HG03064 (cell line): ENCODE results near the gene CYP27B1.

ENCODE experiments used
- ATAC-seq: cut with Tn5 transposase; IDR thresholded peaks from one replicate; pipeline ENCODE4 v1.9.1; 2021; ENCODE audit warnings: low read depth; ENCODE audit not compliant: unreplicated experiment

The CYP27B1 gene

GRCh38 chr12:57737467-57738460 is 29.1 kb downstream of the CYP27B1 start:
- ATAC-seq, result no peak

- ATAC-seq, result no peak
These were observed 30.0 kb downstream of the CYP27B1 start for GRCh38 chr12:57736741-57737466.

GRCh38 chr12:57735952-57736740 is 30.7 kb downstream of the CYP27B1 start:
- ATAC-seq, result no peak

GRCh38 chr12:57735198-57735855 is 31.6 kb downstream of the CYP27B1 start:
- ATAC-seq, result no peak

- no peak for ATAC-seq
These were observed 32.3 kb downstream of the CYP27B1 start for GRCh38 chr12:57734591-57734990.

GRCh38 chr12:57733928-57734327 is 33.0 kb downstream of the CYP27B1 start:
- ATAC-seq, result no peak

- ATAC-seq, result no peak
These were observed 33.9 kb downstream of the CYP27B1 start for GRCh38 chr12:57732726-57733593.

- no peak for ATAC-seq
These were observed 34.6 kb downstream of the CYP27B1 start for GRCh38 chr12:57732270-57732669.

- ATAC-seq, result no peak
These were observed 35.3 kb downstream of the CYP27B1 start for GRCh38 chr12:57731411-57732080.

- no peak for ATAC-seq
These were observed 36.4 kb downstream of the CYP27B1 start for GRCh38 chr12:57730336-57731067.

GRCh38 chr12:57729321-57729844 is 37.5 kb downstream of the CYP27B1 start:
- ATAC-seq, result no peak

GRCh38 chr12:57727758-57728395 is 39.0 kb downstream of the CYP27B1 start:
- ATAC-seq, result no peak

GRCh38 chr12:57726884-57727757 is 39.8 kb downstream of the CYP27B1 start:
- ATAC-seq, result no peak

GRCh38 chr12:57726151-57726883 is 40.6 kb downstream of the CYP27B1 start:
- no peak for ATAC-seq

- ATAC-seq, result no peak
These were observed 41.1 kb downstream of the CYP27B1 start for GRCh38 chr12:57725851-57726150.
